Fibroblast of lung (primary cell): Measurements from ENCODE around the gene LUC7L2.

Experiments used
- EZH2 ChIP-seq: IDR thresholded peaks from 2 replicates; pipeline ENCODE4 v1.5.1; 2012; ENCODE audit warnings: low read length, control low read depth, mild to moderate bottlenecking; ENCODE audit errors: missing control alignments
- TF ChIP-seq, protein P1 (sequence below), 2 donors: IDR thresholded peaks in 1 of 2; conservative IDR thresholded peaks in 1 of 2; 1 replicate in 1 of 2; 2 replicates in 1 of 2; pipeline ENCODE4 v1.5.1; 2011 to 2012; ENCODE audit warnings: low read length in 2 of 2, control low read depth in 1 of 2, inconsistent platforms in 1 of 2, low read depth in 1 of 2, mild to moderate bottlenecking in 1 of 2

- TF ChIP-seq, protein P1, sequence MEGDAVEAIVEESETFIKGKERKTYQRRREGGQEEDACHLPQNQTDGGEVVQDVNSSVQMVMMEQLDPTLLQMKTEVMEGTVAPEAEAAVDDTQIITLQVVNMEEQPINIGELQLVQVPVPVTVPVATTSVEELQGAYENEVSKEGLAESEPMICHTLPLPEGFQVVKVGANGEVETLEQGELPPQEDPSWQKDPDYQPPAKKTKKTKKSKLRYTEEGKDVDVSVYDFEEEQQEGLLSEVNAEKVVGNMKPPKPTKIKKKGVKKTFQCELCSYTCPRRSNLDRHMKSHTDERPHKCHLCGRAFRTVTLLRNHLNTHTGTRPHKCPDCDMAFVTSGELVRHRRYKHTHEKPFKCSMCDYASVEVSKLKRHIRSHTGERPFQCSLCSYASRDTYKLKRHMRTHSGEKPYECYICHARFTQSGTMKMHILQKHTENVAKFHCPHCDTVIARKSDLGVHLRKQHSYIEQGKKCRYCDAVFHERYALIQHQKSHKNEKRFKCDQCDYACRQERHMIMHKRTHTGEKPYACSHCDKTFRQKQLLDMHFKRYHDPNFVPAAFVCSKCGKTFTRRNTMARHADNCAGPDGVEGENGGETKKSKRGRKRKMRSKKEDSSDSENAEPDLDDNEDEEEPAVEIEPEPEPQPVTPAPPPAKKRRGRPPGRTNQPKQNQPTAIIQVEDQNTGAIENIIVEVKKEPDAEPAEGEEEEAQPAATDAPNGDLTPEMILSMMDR (conservative IDR thresholded peaks at IDR 0.05 in 1 of 2, IDR thresholded peaks at IDR 0.05 in 1 of 2; ENCODE audit: low read depth in 1 of 2, low read length in 2 of 2) = no peak
- TF ChIP-seq EZH2 = no peak
Measured at GRCh38 chr7:139332697-139333359, 26.9 kb upstream of the LUC7L2 start.
